PC-9 (cell line): ENCODE results near the gene TEX44. TPM values are rescaled to one million over a fixed set of nuclear protein-coding genes. Genes with fewer than 3 reads are reported as not detected.

Experiments
- BruUV-seq: library from RNA; stranded (reverse); fragments of 400-500 nt; replicated peaks from 2 replicates; lab custom pipeline; 2021; lab: Mats Ljungman, UMichigan
- CTCF ChIA-PET: fragments of 300-600 bp; sonication (Branson Sonifier 250); formaldehyde crosslinking; loops from one replicate; lab custom pipeline; 2022; ENCODE audit warnings: antibody characterized with exemption; lab: Charles Lee
- POLR2A ChIA-PET: fragments of 300-600 bp; sonication (Branson Sonifier 250); formaldehyde crosslinking; loops from one replicate; lab custom pipeline; 2022; ENCODE audit warnings: antibody characterized with exemption; ENCODE audit not compliant: unreplicated experiment; lab: Charles Lee
- DNase-seq, 2 experiments: peaks; one replicate each; pipeline versions ENCODE4 v3.0.0 to v3.0.0-alpha.2; 2015 to 2022; ENCODE audit warnings: mixed read lengths in 1 of 2
- H2AFZ ChIP-seq: fragments of 200-600 bp; sonication (generic); 2 replicates; pipeline ENCODE4 v1.8.1; 2017; ENCODE audit warnings: antibody characterized with exemption
- H3F3A ChIP-seq: fragments of 200-600 bp; sonication (generic); 2 replicates; pipeline ENCODE4 v1.8.1; 2017; ENCODE audit warnings: antibody characterized with exemption, mild to moderate bottlenecking, low read depth; ENCODE audit not compliant: insufficient read depth
- H3K27ac ChIP-seq: fragments of 200-600 bp; sonication (generic); 2 replicates; pipeline ENCODE4 v1.6.1; 2016; ENCODE audit warnings: mixed run types
- H3K27me3 ChIP-seq: fragments of 200-600 bp; sonication (generic); 2 replicates; pipeline ENCODE4 v1.6.1; 2016; ENCODE audit warnings: low read depth, mixed run types; ENCODE audit not compliant: insufficient read depth
- H3K36me3 ChIP-seq: fragments of 200-600 bp; sonication (generic); 2 replicates; pipeline ENCODE4 v1.6.1; 2016; ENCODE audit warnings: low read depth, mixed run types
- H3K4me1 ChIP-seq: fragments of 200-600 bp; sonication (generic); replicated peaks from 2 replicates; pipeline ENCODE4 v1.6.1; 2016; ENCODE audit warnings: mixed run types; ENCODE audit not compliant: insufficient read depth
- H3K4me2 ChIP-seq: fragments of 200-600 bp; sonication (generic); 2 replicates; pipeline ENCODE4 v1.6.1; 2017; ENCODE audit warnings: mixed run types
- H3K4me3 ChIP-seq: fragments of 200-600 bp; sonication (generic); 2 replicates; pipeline ENCODE4 v1.6.1; 2016; ENCODE audit warnings: mixed run types
- H3K79me2 ChIP-seq: fragments of 200-600 bp; sonication (generic); 2 replicates; pipeline ENCODE4 v1.6.1; 2017; ENCODE audit warnings: low read depth, mixed run types
- H3K9me2 ChIP-seq: fragments of 200-600 bp; sonication (generic); 2 replicates; pipeline ENCODE4 v1.8.1; 2017; ENCODE audit warnings: mild to moderate bottlenecking; ENCODE audit not compliant: insufficient read depth
- H3K9me3 ChIP-seq: fragments of 200-600 bp; sonication (generic); 2 replicates; pipeline ENCODE4 v1.8.1; 2016; ENCODE audit warnings: low read depth; ENCODE audit not compliant: insufficient read depth
- H4K20me1 ChIP-seq: fragments of 200-600 bp; sonication (generic); 2 replicates; pipeline ENCODE4 v1.8.1; 2017; ENCODE audit not compliant: insufficient read depth
- EZH2 ChIP-seq: fragments of 200-600 bp; sonication (generic); IDR thresholded peaks from 2 replicates; pipeline ENCODE4 v1.8.0; 2017; ENCODE audit warnings: antibody characterized with exemption, low read depth
- intact Hi-C: fragments of 100-400 bp; cut with micrococcal nuclease; formaldehyde crosslinking; loops from one replicate; pipeline ENCODE4 v1.10.0; 2022; ENCODE audit not compliant: unreplicated experiment
- total RNA-seq: library from RNA; stranded (reverse); gene quantifications from 2 replicates; pipeline ENCODE4 v1.2.3, GENCODE V29; 2021
- TF ChIP-seq, protein P1 (sequence below): fragments of 200-600 bp; sonication (generic); conservative IDR thresholded peaks from 2 replicates; pipeline ENCODE4 v1.6.1; 2017; ENCODE audit warnings: mixed run types, antibody characterized with exemption, mild to moderate bottlenecking, moderate library complexity

Gene TEX44
- total RNA-seq, 1 experiment from 2014 or later: not detected

DNA sequence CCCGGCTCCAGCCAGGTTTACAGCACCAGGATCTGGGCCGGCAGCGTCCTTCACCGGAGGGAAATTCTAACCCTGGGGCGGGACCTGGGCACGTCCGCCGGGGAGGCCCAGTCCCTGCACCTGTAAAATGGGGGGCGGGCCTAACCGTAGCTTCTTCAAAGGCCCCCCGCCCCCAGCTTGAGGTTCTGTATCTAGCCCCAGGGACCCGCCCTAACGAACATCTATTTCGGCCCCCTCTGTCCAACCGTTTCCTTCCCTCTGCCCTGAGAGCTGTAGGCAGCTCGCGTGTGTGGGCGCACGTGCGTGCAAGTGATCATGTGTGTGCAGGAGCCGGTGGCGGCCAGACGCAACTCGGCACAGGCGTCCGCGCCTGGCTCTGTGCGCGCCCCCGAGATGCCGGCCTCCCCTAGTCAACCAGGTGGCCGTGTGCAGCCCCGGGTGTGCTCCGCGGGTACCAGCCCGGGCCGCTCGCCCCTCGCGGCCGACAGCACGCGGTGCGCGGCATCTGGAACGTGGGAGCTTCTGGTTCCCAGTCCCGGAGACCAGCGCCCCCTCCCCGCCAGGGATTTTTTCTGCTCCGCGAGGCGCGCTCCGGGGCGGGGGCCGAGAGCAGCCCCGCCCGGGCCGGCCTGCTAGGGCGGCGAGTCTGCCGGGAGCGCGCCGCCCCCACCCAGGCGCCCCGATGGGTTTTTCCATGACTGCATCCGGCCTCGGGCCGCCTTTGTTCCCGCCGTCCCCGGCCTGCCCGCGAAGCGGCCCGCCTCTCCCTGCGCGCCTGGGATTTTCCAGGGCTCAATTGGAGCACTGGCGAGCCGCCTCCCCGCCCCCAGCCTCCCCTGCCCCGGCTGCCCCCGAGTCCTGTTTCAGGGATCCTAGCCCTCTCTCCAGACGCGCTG, 21.2 kb downstream of the TEX44 start:
- no peaks in the 10 kb centered on the region for H3K36me3 ChIP-seq
- H4K20me1 ChIP-seq: no peaks in the 10 kb centered on the region
- peak overlapping the region; percentile 92 for H3K4me3 ChIP-seq
- no peaks in the 10 kb centered on the region for H3K27me3 ChIP-seq
- peak overlapping the region; percentile 98 for H3K4me2 ChIP-seq
- peak overlapping the region; percentile 91 for H2AFZ ChIP-seq
- DNase-seq: peak; percentile 80 to 95
- H3K27ac ChIP-seq: peak overlapping the region; percentile 98
- POLR2A ChIA-PET: interaction anchor here (0.5 to 2.3 kb wide), 10 partner anchors 9 to 1312 kb away, joined by 3 to 24 read pairs (median 5); partner anchors contain the start of gene PTMA
- peaks cover 5% of the 10 kb centered on the region; the same call in 1 of the 2 replicates for H3K79me2 ChIP-seq
- peaks cover 55% of the 10 kb centered on the region for H3K4me1 ChIP-seq
- H3F3A ChIP-seq: peaks cover 53% of the 10 kb centered on the region
- TF ChIP-seq, protein P1, sequence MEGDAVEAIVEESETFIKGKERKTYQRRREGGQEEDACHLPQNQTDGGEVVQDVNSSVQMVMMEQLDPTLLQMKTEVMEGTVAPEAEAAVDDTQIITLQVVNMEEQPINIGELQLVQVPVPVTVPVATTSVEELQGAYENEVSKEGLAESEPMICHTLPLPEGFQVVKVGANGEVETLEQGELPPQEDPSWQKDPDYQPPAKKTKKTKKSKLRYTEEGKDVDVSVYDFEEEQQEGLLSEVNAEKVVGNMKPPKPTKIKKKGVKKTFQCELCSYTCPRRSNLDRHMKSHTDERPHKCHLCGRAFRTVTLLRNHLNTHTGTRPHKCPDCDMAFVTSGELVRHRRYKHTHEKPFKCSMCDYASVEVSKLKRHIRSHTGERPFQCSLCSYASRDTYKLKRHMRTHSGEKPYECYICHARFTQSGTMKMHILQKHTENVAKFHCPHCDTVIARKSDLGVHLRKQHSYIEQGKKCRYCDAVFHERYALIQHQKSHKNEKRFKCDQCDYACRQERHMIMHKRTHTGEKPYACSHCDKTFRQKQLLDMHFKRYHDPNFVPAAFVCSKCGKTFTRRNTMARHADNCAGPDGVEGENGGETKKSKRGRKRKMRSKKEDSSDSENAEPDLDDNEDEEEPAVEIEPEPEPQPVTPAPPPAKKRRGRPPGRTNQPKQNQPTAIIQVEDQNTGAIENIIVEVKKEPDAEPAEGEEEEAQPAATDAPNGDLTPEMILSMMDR: peak; percentile 29; the same call in 1 of the 2 replicates
- TF ChIP-seq EZH2: no peak
- intact Hi-C loops: loop anchor here (1.0 to 5.0 kb wide), 4 partner anchors 28 to 238 kb away; partner anchors contain the start of gene PDE6D
- CTCF ChIA-PET: interaction anchor here (1.1 to 2.2 kb wide), 6 partner anchors 33 to 101 kb away, joined by 3 to 18 read pairs (median 5); no protein-coding TSS in a partner anchor
- BruUV-seq: no TSS peak
- H3K9me3 ChIP-seq: no peaks in the 10 kb centered on the region
- H3K9me2 ChIP-seq: no peaks in the 10 kb centered on the region

DNA sequence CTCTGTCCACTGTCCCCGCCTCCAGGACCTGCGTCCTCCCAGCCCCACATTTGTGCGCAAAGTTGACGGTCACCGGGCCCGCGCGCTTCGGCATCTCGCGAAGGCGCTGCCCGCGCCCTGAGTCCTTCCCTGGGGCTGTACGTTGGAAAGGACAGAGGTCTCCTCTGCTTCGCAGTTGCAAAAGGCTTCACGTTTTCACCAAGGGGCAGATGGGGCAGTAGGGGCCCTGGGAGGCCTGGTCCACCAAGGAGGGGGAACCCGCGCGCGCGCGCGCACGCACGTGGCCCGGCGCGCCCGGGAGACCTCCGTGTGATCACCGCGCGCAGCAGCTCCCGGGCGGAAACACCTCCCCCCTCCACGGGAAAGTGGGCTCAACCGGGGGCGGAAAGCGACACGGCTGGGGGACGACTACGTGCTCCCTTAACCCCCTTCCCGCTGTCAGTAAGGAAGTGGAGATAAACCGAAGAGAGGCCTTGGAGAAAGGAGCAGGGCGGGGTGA, 21.9 kb downstream of the TEX44 start:
- intact Hi-C loops: loop anchor here (1.0 to 5.0 kb wide), 3 partner anchors 28 to 238 kb away; no protein-coding TSS in a partner anchor
- no peaks in the 10 kb centered on the region for H3K9me3 ChIP-seq

More for the DNA sequence above, 21.9 kb downstream of the TEX44 start:
- Histone ChIP-seq H3K4me2 (peak overlapping the region; percentile 98), H2AFZ (peak overlapping the region; percentile 91), H3K9me2 (no peaks in the 10 kb centered on the region), H3K27me3 (no peaks in the 10 kb centered on the region), H3K4me3 (peak overlapping the region; percentile 92), H3K36me3 (no peaks in the 10 kb centered on the region), H3K4me1 (peaks cover 56% of the 10 kb centered on the region), H4K20me1 (no peaks in the 10 kb centered on the region), H3K27ac (peak overlapping the region; percentile 98), H3K79me2 (peaks cover 5% of the 10 kb centered on the region; the same call in 1 of the 2 replicates), H3F3A (peaks cover 53% of the 10 kb centered on the region)
- no peak for DNase-seq
- BruUV-seq: TSS peak; percentile 76
- no peak for TF ChIP-seq EZH2
- TF ChIP-seq, protein P1: no peak
- POLR2A ChIA-PET: interaction anchor here (0.6 to 2.3 kb wide), 5 partner anchors 32 to 94 kb away, joined by 3 to 22 read pairs (median 5); partner anchors contain the start of gene PTMA
- CTCF ChIA-PET: interaction anchor here (1.3 kb wide), 1 partner anchor 34 kb away, joined by 3 read pairs; no protein-coding TSS in a partner anchor
